WTC11 (cell line): ENCODE data around the gene YIPF5. TPM values are rescaled to one million over a fixed set of nuclear protein-coding genes. Genes with fewer than 3 reads are reported as not detected.

Source experiments
- ATAC-seq: fragments of 200-7000 bp; cut with Tn5 transposase; 2 replicates; pipeline ENCODE4 v1.10.0; 2021; ENCODE audit warnings: mild to moderate bottlenecking, moderate library complexity
- CTCF ChIA-PET: fragments of 300-600 bp; sonication (Branson Sonifier 250); formaldehyde crosslinking; loops from one replicate; lab custom pipeline; 2021; ENCODE audit warnings: antibody characterized with exemption; lab: Charles Lee
- POLR2A ChIA-PET: fragments of 350-600 bp; sonication (Branson Sonifier 250); formaldehyde crosslinking; loops from one replicate; lab custom pipeline; 2021; ENCODE audit warnings: antibody characterized with exemption; lab: Charles Lee
- DNase-seq: peaks from one replicate; pipeline ENCODE4 v3.0.0; 2021; ENCODE audit warnings: low spot score
- H3K27ac Mint-ChIP-seq: 2 replicates; pipeline ENCODE4 v1.8.0; 2021; ENCODE audit warnings: mixed read lengths
- H3K27me3 Mint-ChIP-seq: 2 replicates; pipeline ENCODE4 v1.8.0; 2021; ENCODE audit warnings: low read depth, mild to moderate bottlenecking, moderate library complexity, mixed read lengths
- H3K36me3 Mint-ChIP-seq: 2 replicates; pipeline ENCODE4 v1.8.0; 2021; ENCODE audit warnings: mixed read lengths
- H3K4me1 Mint-ChIP-seq: 2 replicates; pipeline ENCODE4 v1.8.0; 2022; ENCODE audit warnings: mixed read lengths
- H3K4me3 Mint-ChIP-seq: 2 replicates; pipeline ENCODE4 v1.8.0; 2021; ENCODE audit warnings: mild to moderate bottlenecking, moderate library complexity, mixed read lengths
- H3K9me3 Mint-ChIP-seq: 2 replicates; pipeline ENCODE4 v1.8.0; 2021; ENCODE audit warnings: mixed read lengths
- CREM ChIP-seq: sonication (generic); formaldehyde crosslinking; IDR thresholded peaks from 2 replicates; pipeline ENCODE4 v1.8.1; 2022; ENCODE audit warnings: mild to moderate bottlenecking, missing genetic modification reagents, moderate library complexity
- EMX1 ChIP-seq: fragments of 250-450 bp; sonication (Bioruptor Pico); IDR thresholded peaks from 2 replicates; pipeline ENCODE4 v1.8.0; 2021; ENCODE audit warnings: mild to moderate bottlenecking
- ETV6 ChIP-seq: sonication (generic); formaldehyde crosslinking; IDR thresholded peaks from 2 replicates; pipeline ENCODE4 v1.8.1; 2022; ENCODE audit warnings: mild to moderate bottlenecking, missing genetic modification reagents
- GABPB1 ChIP-seq: sonication (generic); formaldehyde crosslinking; IDR thresholded peaks from 2 replicates; pipeline ENCODE4 v1.8.1; 2023; ENCODE audit warnings: mild to moderate bottlenecking, missing genetic modification reagents
- GRHL2 ChIP-seq: fragments of 250-450 bp; sonication (Bioruptor Pico); IDR thresholded peaks from 2 replicates; pipeline ENCODE4 v1.8.0; 2022; ENCODE audit warnings: mild to moderate bottlenecking, moderate library complexity; ENCODE audit not compliant: insufficient replicate concordance, severe bottlenecking
- NFATC4 ChIP-seq: fragments of 250-450 bp; sonication (Bioruptor Pico); IDR thresholded peaks from 2 replicates; pipeline ENCODE4 v1.9.0; 2021; ENCODE audit warnings: mild to moderate bottlenecking
- NFE2L1 ChIP-seq: sonication (generic); formaldehyde crosslinking; IDR thresholded peaks from 2 replicates; pipeline ENCODE4 v1.8.1; 2023; ENCODE audit warnings: missing genetic modification reagents
- NR3C1 ChIP-seq: sonication (generic); formaldehyde crosslinking; conservative IDR thresholded peaks from 2 replicates; pipeline ENCODE4 v1.8.1; 2023; ENCODE audit warnings: low read depth, mild to moderate bottlenecking, missing genetic modification reagents
- SMAD4 ChIP-seq: sonication (generic); formaldehyde crosslinking; IDR thresholded peaks from 2 replicates; pipeline ENCODE4 v1.8.0; 2022; ENCODE audit warnings: mild to moderate bottlenecking, missing genetic modification reagents
- SP1 ChIP-seq: sonication (generic); formaldehyde crosslinking; conservative IDR thresholded peaks from 2 replicates; pipeline ENCODE4 v1.8.1; 2022; ENCODE audit warnings: missing genetic modification reagents
- TEAD1 ChIP-seq: sonication (generic); formaldehyde crosslinking; IDR thresholded peaks from 2 replicates; pipeline ENCODE4 v1.8.0; 2022; ENCODE audit warnings: mild to moderate bottlenecking, missing genetic modification reagents
- TEAD4 ChIP-seq: sonication (generic); formaldehyde crosslinking; IDR thresholded peaks from 2 replicates; pipeline ENCODE4 v1.8.0; 2022; ENCODE audit warnings: mild to moderate bottlenecking, missing genetic modification reagents
- ZNF121 ChIP-seq: sonication (generic); formaldehyde crosslinking; IDR thresholded peaks from 2 replicates; pipeline ENCODE4 v1.8.0; 2023; ENCODE audit warnings: missing genetic modification reagents
- ZNF232 ChIP-seq: sonication (generic); formaldehyde crosslinking; IDR thresholded peaks from 2 replicates; pipeline ENCODE4 v1.8.0; 2022; ENCODE audit warnings: mild to moderate bottlenecking, missing genetic modification reagents
- ZNF416 ChIP-seq: fragments of 250-450 bp; sonication (Bioruptor Pico); IDR thresholded peaks from 2 replicates; pipeline ENCODE4 v1.9.0; 2021; ENCODE audit warnings: mild to moderate bottlenecking, inconsistent platforms
- total RNA-seq: library from RNA; stranded (reverse); gene quantifications from 3 replicates; pipeline ENCODE4 v1.2.3, GENCODE V29; 2021
- TF ChIP-seq, protein P1 (sequence below): sonication (generic); formaldehyde crosslinking; IDR thresholded peaks from 2 replicates; pipeline ENCODE4 v1.8.0; 2022; ENCODE audit warnings: mild to moderate bottlenecking, missing genetic modification reagents
- TF ChIP-seq, protein P2 (sequence below): sonication (generic); formaldehyde crosslinking; IDR thresholded peaks from 2 replicates; pipeline ENCODE4 v1.8.1; 2023; ENCODE audit warnings: mild to moderate bottlenecking, missing genetic modification reagents
- TF ChIP-seq, protein P3 (sequence below): sonication (generic); formaldehyde crosslinking; IDR thresholded peaks from 2 replicates; pipeline ENCODE4 v1.8.1; 2023; ENCODE audit warnings: mild to moderate bottlenecking, missing genetic modification reagents
- TF ChIP-seq, protein P4 (sequence below): sonication (generic); formaldehyde crosslinking; IDR thresholded peaks from 2 replicates; pipeline ENCODE4 v1.8.0; 2023; ENCODE audit warnings: missing genetic modification reagents
- TF ChIP-seq, protein P5 (sequence below): sonication (generic); formaldehyde crosslinking; IDR thresholded peaks from 2 replicates; pipeline ENCODE4 v1.8.1; 2023; ENCODE audit warnings: mild to moderate bottlenecking, missing genetic modification reagents, moderate library complexity
- TF ChIP-seq, protein P6 (sequence below): fragments of 250-450 bp; sonication (Bioruptor Pico); IDR thresholded peaks from 2 replicates; pipeline ENCODE4 v1.8.0; 2021; ENCODE audit warnings: mild to moderate bottlenecking

YIPF5 gene
- total RNA-seq, 1 experiment from 2014 or later: 39.2 TPM

DNA sequence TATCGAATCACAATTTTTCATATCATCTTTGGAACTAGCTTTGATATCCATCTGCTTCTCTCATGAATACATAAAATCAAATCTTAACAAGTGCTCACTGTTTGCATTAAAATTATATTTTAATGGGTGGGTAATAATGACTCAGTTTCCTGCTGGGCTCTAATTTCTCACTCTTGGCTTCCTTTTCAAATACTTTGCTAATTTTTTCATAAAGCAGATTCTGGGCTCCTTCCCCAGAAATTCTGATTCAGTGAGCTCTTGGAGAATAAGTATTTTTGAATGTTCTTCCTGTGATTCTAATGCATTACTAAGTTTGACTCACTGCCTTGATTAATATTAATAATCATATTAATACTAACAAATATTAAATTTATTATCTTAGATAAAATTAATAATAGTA is 48.9 kb downstream of the YIPF5 start:
- CTCF ChIA-PET: interaction anchor here (1.2 kb wide), 1 partner anchor 21 kb away, joined by 4 read pairs; no protein-coding TSS in a partner anchor
- H3K36me3 Mint-ChIP-seq: no peaks in the 10 kb centered on the region
- H3K4me1 Mint-ChIP-seq: peaks cover 16% of the 10 kb centered on the region
- H3K27ac Mint-ChIP-seq: no peak overlapping the region
- no peak for TF ChIP-seq GRHL2 (CRISPR knock-in tag)
- no peak for TF ChIP-seq TEAD1 (CRISPR knock-in tag)
- no peak for TF ChIP-seq ZNF121 (CRISPR knock-in tag)
- TF ChIP-seq, protein P1, sequence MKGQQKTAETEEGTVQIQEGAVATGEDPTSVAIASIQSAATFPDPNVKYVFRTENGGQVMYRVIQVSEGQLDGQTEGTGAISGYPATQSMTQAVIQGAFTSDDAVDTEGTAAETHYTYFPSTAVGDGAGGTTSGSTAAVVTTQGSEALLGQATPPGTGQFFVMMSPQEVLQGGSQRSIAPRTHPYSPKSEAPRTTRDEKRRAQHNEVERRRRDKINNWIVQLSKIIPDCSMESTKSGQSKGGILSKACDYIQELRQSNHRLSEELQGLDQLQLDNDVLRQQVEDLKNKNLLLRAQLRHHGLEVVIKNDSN: no peak
- TF ChIP-seq GABPB1 (CRISPR knock-in tag): no peak
- TF ChIP-seq ZNF232: no peak
- TF ChIP-seq, protein P2, sequence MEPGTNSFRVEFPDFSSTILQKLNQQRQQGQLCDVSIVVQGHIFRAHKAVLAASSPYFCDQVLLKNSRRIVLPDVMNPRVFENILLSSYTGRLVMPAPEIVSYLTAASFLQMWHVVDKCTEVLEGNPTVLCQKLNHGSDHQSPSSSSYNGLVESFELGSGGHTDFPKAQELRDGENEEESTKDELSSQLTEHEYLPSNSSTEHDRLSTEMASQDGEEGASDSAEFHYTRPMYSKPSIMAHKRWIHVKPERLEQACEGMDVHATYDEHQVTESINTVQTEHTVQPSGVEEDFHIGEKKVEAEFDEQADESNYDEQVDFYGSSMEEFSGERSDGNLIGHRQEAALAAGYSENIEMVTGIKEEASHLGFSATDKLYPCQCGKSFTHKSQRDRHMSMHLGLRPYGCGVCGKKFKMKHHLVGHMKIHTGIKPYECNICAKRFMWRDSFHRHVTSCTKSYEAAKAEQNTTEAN: no peak
- no peak for TF ChIP-seq SMAD4 (CRISPR knock-in tag)
- no peak for TF ChIP-seq SP1
- no peak for TF ChIP-seq NR3C1 (CRISPR knock-in tag)
- no peak for TF ChIP-seq CREM (CRISPR knock-in tag)
- TF ChIP-seq, all 79 proteins: peak for 0
- ATAC-seq: no peak
- Mint-ChIP-seq H3K9me3 (peaks cover 12% of the 10 kb centered on the region), H3K4me3 (no peak overlapping the region), H3K27me3 (no peaks in the 10 kb centered on the region)
- DNase-seq: no peak
- POLR2A ChIA-PET: no interaction called here

DNA sequence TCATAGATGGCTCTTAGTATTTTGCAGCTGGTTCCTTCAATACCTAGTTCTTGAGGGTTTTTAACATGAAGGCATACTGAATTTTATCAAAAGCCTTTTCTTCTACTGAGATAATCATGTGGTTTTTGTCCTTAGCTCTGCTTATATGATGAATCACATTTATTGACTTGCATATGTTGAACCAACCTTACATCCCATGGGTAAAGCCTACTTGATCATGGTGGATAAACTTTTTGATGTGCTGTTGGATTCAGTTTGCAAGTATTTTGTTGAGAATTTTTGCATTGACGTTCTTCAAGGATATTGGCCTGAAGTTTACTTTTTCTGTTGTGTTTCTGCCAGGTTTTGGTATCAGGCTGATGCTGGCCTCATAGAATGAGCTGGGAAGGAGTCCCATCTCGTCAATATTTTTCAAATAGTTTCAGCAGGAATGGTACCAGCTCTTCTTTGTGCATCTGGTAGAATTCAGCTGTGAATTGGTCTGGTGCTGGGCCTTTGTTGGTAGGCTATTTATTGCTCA is 49.7 kb downstream of the YIPF5 start:
- no peak overlapping the region for H3K27ac Mint-ChIP-seq
- H3K36me3 Mint-ChIP-seq: no peaks in the 10 kb centered on the region
- POLR2A ChIA-PET: no interaction called here
- H3K4me1 Mint-ChIP-seq: peaks cover 12% of the 10 kb centered on the region
- H3K27me3 Mint-ChIP-seq: no peaks in the 10 kb centered on the region
- CTCF ChIA-PET: interaction anchor here (1.2 kb wide), 1 partner anchor 22 kb away, joined by 4 read pairs; no protein-coding TSS in a partner anchor
- H3K9me3 Mint-ChIP-seq: peaks cover 12% of the 10 kb centered on the region
- no peak overlapping the region for H3K4me3 Mint-ChIP-seq
- ATAC-seq (no peak), DNase-seq (no peak)
- TF ChIP-seq ZNF416 (CRISPR knock-in tag): no peak
- TF ChIP-seq, protein P3, sequence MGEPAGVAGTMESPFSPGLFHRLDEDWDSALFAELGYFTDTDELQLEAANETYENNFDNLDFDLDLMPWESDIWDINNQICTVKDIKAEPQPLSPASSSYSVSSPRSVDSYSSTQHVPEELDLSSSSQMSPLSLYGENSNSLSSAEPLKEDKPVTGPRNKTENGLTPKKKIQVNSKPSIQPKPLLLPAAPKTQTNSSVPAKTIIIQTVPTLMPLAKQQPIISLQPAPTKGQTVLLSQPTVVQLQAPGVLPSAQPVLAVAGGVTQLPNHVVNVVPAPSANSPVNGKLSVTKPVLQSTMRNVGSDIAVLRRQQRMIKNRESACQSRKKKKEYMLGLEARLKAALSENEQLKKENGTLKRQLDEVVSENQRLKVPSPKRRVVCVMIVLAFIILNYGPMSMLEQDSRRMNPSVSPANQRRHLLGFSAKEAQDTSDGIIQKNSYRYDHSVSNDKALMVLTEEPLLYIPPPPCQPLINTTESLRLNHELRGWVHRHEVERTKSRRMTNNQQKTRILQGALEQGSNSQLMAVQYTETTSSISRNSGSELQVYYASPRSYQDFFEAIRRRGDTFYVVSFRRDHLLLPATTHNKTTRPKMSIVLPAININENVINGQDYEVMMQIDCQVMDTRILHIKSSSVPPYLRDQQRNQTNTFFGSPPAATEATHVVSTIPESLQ (CRISPR knock-in tag): no peak
- TF ChIP-seq, protein P4, sequence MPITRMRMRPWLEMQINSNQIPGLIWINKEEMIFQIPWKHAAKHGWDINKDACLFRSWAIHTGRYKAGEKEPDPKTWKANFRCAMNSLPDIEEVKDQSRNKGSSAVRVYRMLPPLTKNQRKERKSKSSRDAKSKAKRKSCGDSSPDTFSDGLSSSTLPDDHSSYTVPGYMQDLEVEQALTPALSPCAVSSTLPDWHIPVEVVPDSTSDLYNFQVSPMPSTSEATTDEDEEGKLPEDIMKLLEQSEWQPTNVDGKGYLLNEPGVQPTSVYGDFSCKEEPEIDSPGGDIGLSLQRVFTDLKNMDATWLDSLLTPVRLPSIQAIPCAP: no peak
- TF ChIP-seq NFATC4 (CRISPR knock-in tag): no peak
- TF ChIP-seq NFE2L1 (CRISPR knock-in tag): no peak

DNA sequence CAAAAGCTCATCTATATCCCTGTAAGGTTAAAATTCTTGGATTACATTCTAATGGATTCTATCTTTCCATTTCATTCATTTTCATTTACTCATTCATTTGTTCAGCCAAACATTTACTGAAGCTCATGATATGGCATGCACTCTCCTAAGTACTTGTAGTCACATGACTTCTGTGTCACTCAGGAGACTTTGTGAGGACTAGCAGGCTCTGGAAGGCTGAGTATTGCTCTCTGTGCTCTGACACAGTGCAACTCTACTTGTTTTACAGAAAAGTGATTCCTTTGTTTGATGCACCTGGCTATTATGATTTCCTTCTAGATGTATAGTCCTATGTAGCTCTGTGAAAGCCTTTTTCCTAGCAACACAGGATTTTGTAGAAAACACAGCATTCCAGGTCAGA is 53.0 kb downstream of the YIPF5 start:
- Mint-ChIP-seq H3K27ac (no peak overlapping the region), H3K27me3 (no peaks in the 10 kb centered on the region), H3K4me1 (no peaks in the 10 kb centered on the region), H3K36me3 (no peaks in the 10 kb centered on the region), H3K9me3 (peaks cover 12% of the 10 kb centered on the region), H3K4me3 (no peak overlapping the region)
- ChIA-PET CTCF (interaction anchor here (1.5 kb wide), 1 partner anchor 25 kb away, joined by 5 read pairs; no protein-coding TSS in a partner anchor), POLR2A (no interaction called here)
- ATAC-seq (no peak; the same call in 1 of the 2 replicates), DNase-seq (no peak)
- TF ChIP-seq, protein P5, sequence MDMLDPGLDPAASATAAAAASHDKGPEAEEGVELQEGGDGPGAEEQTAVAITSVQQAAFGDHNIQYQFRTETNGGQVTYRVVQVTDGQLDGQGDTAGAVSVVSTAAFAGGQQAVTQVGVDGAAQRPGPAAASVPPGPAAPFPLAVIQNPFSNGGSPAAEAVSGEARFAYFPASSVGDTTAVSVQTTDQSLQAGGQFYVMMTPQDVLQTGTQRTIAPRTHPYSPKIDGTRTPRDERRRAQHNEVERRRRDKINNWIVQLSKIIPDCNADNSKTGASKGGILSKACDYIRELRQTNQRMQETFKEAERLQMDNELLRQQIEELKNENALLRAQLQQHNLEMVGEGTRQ (CRISPR knock-in tag): peak; percentile 43
- TF ChIP-seq EMX1 (CRISPR knock-in tag) (no peak), TEAD4 (no peak), ETV6 (CRISPR knock-in tag) (no peak)
- TF ChIP-seq, protein P6, sequence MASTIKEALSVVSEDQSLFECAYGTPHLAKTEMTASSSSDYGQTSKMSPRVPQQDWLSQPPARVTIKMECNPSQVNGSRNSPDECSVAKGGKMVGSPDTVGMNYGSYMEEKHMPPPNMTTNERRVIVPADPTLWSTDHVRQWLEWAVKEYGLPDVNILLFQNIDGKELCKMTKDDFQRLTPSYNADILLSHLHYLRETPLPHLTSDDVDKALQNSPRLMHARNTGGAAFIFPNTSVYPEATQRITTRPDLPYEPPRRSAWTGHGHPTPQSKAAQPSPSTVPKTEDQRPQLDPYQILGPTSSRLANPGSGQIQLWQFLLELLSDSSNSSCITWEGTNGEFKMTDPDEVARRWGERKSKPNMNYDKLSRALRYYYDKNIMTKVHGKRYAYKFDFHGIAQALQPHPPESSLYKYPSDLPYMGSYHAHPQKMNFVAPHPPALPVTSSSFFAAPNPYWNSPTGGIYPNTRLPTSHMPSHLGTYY (CRISPR knock-in tag): no peak
